Sciatic nerve (tissue), 2 donors: ENCODE data around the gene SMC1B. TPM values are rescaled to one million over a fixed set of nuclear protein-coding genes. Genes with fewer than 3 reads are reported as not detected.
A peak's percentile ranks its signal among the peaks of the same experiment; 100 is the strongest.
"Not testable (repeated sequence)": the region's sequence is repeated elsewhere in the genome, so short reads cannot be mapped to it uniquely, and the experiment has no call there.

Experiments used
- ATAC-seq: fragments of 200-7000 bp; cut with Tn5 transposase; one replicate; pipeline ENCODE4 v1.9.1; 2020; ENCODE audit warnings: mild to moderate bottlenecking, moderate library complexity
- DNase-seq: peaks from one replicate; pipeline ENCODE4 v3.0.0-alpha.2; 2020; ENCODE audit warnings: low spot score
- intact Hi-C: fragments of 100-400 bp; cut with DNase I; formaldehyde crosslinking; loops from one replicate; pipeline ENCODE4 v1.14.2; 2022
- total RNA-seq: library from RNA; stranded (reverse); fragmentation: NEBNext Ultra II Directional; extraction: Animal tissue kit (Norgen Biotek cat#: 25700); gene quantifications from one replicate; pipeline ENCODE4 v1.2.1, GENCODE V29; 2021
- donor health status: DM: no; HTN: no; CAD: no.
- donor health status: DM: no; HTN: no; CAD: no.

Gene SMC1B
- total RNA-seq, 1 donor from 2014 or later, result not detected

DNA sequence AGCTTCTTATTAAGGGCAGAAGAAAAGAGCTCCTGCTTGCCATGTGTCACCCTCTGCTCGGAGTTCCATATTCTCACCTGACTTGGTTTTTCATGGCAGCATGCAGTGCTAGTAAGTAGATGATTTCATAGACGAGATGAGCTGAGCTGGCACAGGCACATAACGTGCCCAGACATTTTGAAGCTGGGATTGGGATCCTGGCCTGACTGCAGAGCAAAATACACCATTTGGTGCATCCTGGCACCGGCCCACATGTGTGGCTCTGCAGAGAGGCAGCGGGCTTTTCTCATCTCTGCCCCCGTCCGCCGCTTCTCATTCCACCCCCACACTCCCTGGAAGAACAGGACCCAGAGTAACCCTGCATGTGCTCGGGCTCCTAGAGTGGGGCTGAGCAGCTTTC, 78.9 kb downstream of the SMC1B start:
- intact Hi-C loops, result no loop called here
- DNase-seq (no peak), ATAC-seq (no peak)

GRCh38 chr22:45334068-45334467, 79.3 kb downstream of the SMC1B start:
- DNase-seq (no peak), ATAC-seq (no peak)
- intact Hi-C loops, result no loop called here

GRCh38 chr22:45332001-45332400, 81.4 kb downstream of the SMC1B start:
- intact Hi-C loops, result no loop called here
- no peak for DNase-seq
- ATAC-seq, result no peak

DNA sequence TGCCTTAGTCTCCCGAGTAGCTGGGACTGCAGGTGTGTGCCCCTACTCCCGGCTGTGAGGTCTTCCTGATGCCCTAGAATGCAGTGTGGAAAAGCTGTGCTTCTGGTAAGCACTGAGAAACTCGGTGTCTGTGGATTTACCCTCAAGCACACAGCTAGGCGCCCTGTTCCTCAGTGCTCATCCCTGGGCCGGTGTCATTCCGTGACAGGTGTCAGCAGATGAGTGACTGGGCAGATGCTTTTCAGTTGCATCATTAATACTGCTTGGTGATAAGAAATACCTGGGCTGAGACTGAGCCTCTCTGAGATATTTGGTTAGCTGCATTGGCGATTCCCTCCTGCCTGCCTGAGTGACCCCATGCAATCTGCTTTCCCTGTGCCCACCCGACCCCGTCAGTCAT, 81.9 kb downstream of the SMC1B start:
- DNase-seq (no peak), ATAC-seq (no peak)
- intact Hi-C loops, result no loop called here

DNA sequence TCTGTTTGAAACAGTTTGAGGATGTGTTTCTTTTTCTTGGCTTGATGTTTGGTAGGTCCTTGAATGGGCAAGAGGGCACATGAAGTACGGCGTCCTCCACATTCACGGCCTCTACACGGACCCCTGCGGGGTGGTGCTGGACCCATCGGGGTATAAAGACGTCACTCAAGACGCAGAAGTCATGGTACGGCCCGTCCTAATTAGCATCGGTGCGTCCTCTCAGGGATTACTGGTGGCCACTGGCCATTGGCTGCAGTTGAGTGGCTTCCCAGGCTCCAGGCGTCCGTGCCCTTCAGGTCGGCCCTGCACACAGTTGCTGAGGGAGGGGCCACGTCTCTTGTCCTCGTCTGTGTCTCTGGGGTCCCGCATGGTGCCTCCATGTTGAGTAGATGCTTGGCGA, 82.9 kb downstream of the SMC1B start:
- intact Hi-C loops, result no loop called here
- DNase-seq (no peak), ATAC-seq (no peak)

DNA sequence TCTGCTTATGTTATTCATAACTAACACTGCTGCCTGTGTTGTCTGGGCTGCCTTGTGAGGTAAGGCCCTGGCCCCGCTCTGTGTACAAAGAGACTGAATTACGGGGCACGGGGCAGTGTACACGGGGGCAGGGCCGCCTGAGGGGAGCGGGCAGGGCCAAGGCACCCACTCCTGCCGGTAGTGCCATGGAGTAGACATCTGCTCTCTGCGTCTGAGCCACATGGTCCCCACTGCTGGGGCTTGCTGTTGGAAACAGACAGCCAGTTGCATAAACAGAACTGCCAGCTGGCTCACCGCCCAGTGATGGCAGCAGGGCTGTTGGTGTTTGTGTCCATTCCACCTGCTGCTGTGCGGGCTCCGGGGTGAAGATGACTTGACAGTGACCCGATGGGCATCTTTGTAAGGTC, 83.9 kb downstream of the SMC1B start:
- intact Hi-C loops, result no loop called here
- DNase-seq (no peak), ATAC-seq (no peak)

- DNase-seq (no peak), ATAC-seq (peak; percentile 31)
- intact Hi-C loops, result no loop called here
Measured at GRCh38 chr22:45328822-45329529, 84.4 kb downstream of the SMC1B start.

DNA sequence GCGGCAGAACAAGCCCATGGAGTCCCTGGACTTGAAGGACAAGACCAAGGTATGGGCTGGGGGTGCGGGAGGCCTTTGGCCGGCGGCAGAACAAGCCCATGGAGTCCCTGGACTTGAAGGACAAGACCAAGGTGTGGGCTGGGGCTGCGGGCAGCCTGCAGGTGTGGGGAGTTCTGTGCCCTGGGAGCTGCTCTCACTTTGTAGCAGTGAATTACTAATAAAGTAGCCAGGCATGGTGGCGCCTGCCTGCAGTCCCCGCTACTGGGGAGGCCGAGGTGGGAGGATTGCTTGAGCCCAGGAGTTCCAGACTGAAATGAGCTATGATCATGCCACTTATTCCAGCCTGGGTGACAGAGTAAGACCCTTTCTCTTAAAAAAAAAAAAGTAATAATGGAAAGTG, 85.1 kb downstream of the SMC1B start:
- DNase-seq, intact Hi-C loops: not testable (repeated sequence)

DNA sequence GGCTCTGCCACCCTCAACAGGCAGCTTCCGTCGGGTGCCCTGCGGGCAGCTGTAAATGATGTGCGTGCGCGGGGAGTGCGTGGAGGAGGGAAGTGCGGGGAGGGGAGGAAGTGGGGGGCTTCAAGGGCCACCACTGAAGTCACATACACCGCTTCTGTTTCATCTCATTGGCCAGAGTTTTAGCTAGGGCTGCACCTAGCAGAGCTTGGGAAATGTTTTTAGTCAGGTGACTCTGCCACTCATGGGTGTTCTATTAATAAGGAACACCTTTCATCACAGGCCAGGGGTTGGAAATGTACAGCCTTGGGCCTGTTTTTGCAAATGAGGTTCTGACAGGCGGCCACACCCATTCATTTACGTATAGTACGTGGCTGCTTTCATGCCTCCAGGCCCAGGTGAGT, 89.1 kb downstream of the SMC1B start:
- DNase-seq (no peak), ATAC-seq (no peak)
- intact Hi-C loops, result no loop called here

More for the DNA sequence above, 85.1 kb downstream of the SMC1B start:
- ATAC-seq, result not testable (repeated sequence)

GRCh38 chr22:45323695-45324094, 89.7 kb downstream of the SMC1B start:
- DNase-seq (no peak), ATAC-seq (no peak)
- intact Hi-C loops, result no loop called here

- intact Hi-C loops, result no loop called here
- ATAC-seq (no peak), DNase-seq (no peak)
Measured at GRCh38 chr22:45322873-45323525, 90.4 kb downstream of the SMC1B start.

DNA sequence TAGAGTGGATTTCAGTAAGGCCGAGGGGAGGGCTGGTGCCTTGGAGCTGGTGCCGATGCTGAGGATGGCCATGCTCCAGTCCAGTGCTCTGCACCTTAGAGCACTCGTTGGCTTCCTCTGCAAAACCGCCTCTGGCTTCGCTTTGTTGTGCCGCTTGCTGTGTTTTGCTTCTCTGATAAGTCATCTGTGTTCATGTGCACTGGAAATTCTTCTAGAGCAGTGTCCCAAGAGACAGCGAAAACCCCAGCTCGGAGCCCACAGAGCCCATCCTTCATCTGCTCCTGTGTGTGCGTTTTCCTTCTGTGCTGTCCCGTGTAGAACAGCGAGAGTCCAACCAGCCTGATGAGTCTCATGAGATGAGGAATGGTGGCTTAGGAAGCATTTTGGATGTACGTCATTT, 91.6 kb downstream of the SMC1B start:
- DNase-seq, result no peak
- intact Hi-C loops, result no loop called here
- no peak for ATAC-seq

DNA sequence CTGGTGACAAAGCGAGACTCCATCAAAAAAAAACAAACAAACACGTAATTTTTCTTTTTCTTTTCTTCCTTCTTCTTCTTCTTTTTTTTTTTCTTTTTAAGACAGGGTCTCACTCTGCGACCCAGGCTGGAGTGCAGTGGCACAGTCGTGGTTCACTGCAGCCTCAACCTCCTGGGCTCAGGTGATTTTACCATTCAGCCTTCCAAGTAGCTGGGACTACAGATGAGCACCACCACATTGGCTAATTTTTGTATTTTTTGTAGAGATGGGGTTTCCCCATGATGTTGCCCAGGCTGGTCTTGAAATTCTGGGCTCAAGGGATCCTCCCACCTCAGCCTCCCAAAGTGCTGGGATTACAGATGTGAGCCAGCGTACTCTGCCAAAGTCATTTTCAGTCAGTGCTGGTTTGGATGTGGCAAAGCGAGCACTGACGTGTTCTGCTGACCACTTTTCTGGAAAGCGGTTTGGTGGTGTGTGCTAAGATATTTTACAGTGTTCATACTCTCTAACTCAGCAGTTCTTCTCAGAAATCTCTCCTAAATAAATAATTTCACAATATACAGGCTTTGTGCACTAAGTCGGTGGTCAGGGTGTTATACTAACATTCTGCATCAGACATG, 92.9 kb downstream of the SMC1B start:
- DNase-seq (no peak), ATAC-seq (peak; percentile 27)
- intact Hi-C loops, result no loop called here

- no peak for DNase-seq
- ATAC-seq, result peak; percentile 65
- intact Hi-C loops, result no loop called here
Measured at GRCh38 chr22:45319324-45319685, 94.1 kb downstream of the SMC1B start.

- DNase-seq, result no peak
- peak; percentile 72 for ATAC-seq
- intact Hi-C loops, result no loop called here
Measured at GRCh38 chr22:45318558-45319323, 94.7 kb downstream of the SMC1B start.

DNA sequence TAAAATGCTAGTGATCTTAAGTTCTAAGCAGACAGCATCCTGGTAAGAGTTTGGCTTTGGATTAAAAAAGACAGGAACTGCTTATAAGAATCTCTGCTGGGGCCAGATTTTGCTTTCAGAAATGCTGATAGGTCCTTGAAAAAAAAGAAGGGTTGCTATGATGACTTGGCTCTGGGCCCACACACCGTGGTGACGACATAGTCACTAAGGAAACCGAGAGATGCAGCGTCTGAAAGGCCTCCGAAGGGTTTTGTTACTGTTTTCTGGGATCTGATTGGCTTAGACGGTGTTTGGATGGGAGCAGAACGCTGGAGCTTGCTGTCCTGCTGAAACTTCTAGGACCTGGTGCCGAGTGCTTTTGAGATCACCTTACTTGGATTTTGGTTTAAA, 95.2 kb downstream of the SMC1B start:
- intact Hi-C loops, result no loop called here
- ATAC-seq, result peak; percentile 81
- peak; percentile 88 for DNase-seq

GRCh38 chr22:45317551-45318167, 95.7 kb downstream of the SMC1B start:
- intact Hi-C loops, result no loop called here
- ATAC-seq (peak; percentile 87), DNase-seq (peak; percentile 68)

DNA sequence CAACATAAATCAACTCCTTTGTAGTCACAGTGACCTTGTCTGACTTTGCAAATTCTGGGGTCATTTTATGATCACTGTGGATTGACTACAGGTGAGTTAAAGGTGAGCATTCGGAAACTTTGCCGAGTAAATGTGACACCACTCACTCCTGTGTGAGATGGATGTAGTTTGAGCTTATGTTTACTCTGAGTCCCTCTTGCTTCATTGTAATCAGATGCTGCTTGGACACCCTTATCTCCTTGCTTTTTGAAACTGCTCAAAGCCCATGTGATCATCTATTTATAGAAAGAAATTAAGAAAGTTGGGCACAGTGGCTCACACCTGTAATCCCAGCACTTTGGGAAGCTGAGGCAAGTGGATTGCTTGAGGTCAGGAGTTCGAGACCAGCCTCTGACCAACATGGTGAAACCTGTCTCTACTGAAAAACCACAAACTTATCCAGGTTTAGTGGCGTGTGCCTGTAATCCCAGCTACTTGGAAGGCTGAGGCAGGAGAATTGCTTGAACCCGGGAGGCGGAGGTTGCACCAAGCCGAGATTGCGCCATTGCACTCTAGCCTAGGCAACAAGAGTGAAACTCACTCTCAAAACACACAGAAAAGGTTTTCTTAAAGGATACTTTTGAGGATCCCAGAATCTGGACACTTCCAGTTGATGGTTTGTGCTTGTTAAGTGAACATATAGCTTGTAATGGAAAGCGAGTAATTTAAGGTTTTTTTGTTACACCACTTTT, 96.4 kb downstream of the SMC1B start:
- intact Hi-C loops, result no loop called here
- peak; percentile 4 for ATAC-seq
- no peak for DNase-seq

DNA sequence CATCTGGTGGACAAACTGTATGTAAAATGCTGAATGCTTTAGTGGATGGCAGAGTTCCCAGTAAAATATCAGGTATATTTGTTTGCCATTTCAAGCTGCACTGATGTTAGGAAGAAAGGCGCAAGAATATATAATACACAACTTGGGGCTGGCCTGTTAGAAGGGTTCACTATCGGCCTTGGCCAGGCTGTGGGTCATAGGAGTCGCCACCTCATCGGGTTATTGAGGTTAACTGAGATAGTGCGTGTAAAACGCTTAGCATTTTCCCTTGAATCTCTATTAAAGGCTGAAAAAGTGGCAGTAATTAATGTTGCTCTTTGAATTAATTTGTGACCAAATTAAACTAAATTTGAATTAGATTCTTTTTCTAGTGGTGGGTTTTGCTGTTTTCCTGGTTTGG, 98.6 kb downstream of the SMC1B start:
- ATAC-seq, result no peak
- no peak for DNase-seq
- intact Hi-C loops, result no loop called here
